ENCODE results near the gene SLC25A14. TPM values are rescaled to one million over a fixed set of nuclear protein-coding genes. Genes with fewer than 3 reads are reported as not detected.
"Not testable (repeated sequence)": the region's sequence is repeated elsewhere in the genome, so short reads cannot be mapped to it uniquely, and the experiment has no call there.

SLC25A14 gene
- total RNA-seq, 1 donor from 2014 or later, result 28.4 TPM

DNA sequence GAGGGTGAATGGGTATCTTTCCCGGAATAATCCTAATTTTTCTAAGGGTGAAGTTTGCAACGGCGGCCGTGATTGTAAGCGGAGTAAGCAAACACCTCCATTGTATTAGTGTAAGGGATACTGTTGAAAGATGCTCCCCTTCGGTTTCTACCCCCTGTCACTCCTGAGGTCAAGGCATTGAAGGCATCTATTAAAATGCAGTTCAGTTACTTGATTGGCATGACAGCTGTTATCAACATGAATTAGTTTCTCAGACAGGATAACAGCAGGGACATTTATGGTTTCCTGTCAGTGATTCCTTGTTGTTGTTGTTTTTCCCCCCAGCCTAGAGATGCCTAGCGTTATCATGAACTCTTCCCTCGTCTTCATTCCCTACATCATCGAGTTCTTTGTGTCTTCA, 552 bp downstream of the SLC25A14 start:
- Mint-ChIP-seq H3K27me3 (ENCODE audit: unreplicated experiment) (peaks cover 2% of the 10 kb centered on the region), H3K36me3 (ENCODE audit: unreplicated experiment) (no peaks in the 10 kb centered on the region), H3K4me3 (ENCODE audit: unreplicated experiment) (peak overlapping the region; percentile 97), H3K4me1 (ENCODE audit: low read depth, unreplicated experiment) (peaks cover 3% of the 10 kb centered on the region), H3K27ac (ENCODE audit: unreplicated experiment) (peak overlapping the region; percentile 88), H3K9me3 (ENCODE audit: unreplicated experiment) (peaks cover 2% of the 10 kb centered on the region)
- TF ChIP-seq, protein P1, sequence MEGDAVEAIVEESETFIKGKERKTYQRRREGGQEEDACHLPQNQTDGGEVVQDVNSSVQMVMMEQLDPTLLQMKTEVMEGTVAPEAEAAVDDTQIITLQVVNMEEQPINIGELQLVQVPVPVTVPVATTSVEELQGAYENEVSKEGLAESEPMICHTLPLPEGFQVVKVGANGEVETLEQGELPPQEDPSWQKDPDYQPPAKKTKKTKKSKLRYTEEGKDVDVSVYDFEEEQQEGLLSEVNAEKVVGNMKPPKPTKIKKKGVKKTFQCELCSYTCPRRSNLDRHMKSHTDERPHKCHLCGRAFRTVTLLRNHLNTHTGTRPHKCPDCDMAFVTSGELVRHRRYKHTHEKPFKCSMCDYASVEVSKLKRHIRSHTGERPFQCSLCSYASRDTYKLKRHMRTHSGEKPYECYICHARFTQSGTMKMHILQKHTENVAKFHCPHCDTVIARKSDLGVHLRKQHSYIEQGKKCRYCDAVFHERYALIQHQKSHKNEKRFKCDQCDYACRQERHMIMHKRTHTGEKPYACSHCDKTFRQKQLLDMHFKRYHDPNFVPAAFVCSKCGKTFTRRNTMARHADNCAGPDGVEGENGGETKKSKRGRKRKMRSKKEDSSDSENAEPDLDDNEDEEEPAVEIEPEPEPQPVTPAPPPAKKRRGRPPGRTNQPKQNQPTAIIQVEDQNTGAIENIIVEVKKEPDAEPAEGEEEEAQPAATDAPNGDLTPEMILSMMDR (IDR thresholded peaks at IDR 0.05; ENCODE audit: partially characterized antibody, unreplicated experiment), result no peak
- no peak for DNase-seq

GRCh38 chrX:130343411-130343810, 3.7 kb downstream of the SLC25A14 start:
- Mint-ChIP-seq H3K27ac (ENCODE audit: unreplicated experiment) (no peak overlapping the region), H3K4me1 (ENCODE audit: low read depth, unreplicated experiment) (peaks cover 3% of the 10 kb centered on the region), H3K27me3 (ENCODE audit: unreplicated experiment) (peaks cover 2% of the 10 kb centered on the region), H3K4me3 (ENCODE audit: unreplicated experiment) (no peak overlapping the region), H3K9me3 (ENCODE audit: unreplicated experiment) (peaks cover 2% of the 10 kb centered on the region), H3K36me3 (ENCODE audit: unreplicated experiment) (no peaks in the 10 kb centered on the region)
- TF ChIP-seq, protein P1 (IDR thresholded peaks at IDR 0.05; ENCODE audit: partially characterized antibody, unreplicated experiment), result no peak
- no peak for DNase-seq

DNA sequence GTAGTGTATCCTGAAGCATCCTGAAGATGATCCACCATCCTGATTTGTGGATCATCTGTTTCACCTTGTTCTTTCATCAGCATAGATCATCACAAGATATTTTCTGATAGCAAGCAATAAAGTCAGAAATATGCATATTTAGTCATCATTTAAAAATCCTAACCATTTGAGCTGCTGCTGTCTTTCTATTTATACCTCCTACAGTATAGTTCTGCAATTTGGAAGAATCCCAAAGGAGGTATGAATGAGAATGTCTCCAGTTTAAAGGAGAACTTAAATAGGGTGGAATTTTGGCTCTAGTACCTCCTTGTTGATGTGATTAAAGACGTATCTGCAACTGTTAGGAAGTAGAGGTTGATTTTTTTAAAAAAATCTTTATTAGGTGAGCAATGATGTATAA, 7.6 kb downstream of the SLC25A14 start:
- no peak for DNase-seq
- H3K4me3 Mint-ChIP-seq (ENCODE audit: unreplicated experiment), result no peak overlapping the region
- no peak overlapping the region for H3K27ac Mint-ChIP-seq (ENCODE audit: unreplicated experiment)
- no peaks in the 10 kb centered on the region for H3K4me1 Mint-ChIP-seq (ENCODE audit: low read depth, unreplicated experiment)
- TF ChIP-seq, protein P1 (IDR thresholded peaks at IDR 0.05; ENCODE audit: partially characterized antibody, unreplicated experiment), result no peak
- H3K27me3 Mint-ChIP-seq (ENCODE audit: unreplicated experiment), result no peaks in the 10 kb centered on the region
- H3K36me3 Mint-ChIP-seq (ENCODE audit: unreplicated experiment), result no peaks in the 10 kb centered on the region
- H3K9me3 Mint-ChIP-seq (ENCODE audit: unreplicated experiment), result no peaks in the 10 kb centered on the region

- Mint-ChIP-seq H3K4me1 (ENCODE audit: low read depth, unreplicated experiment) (no peaks in the 10 kb centered on the region), H3K27ac (ENCODE audit: unreplicated experiment) (no peak overlapping the region), H3K27me3 (ENCODE audit: unreplicated experiment) (no peaks in the 10 kb centered on the region), H3K36me3 (ENCODE audit: unreplicated experiment) (no peaks in the 10 kb centered on the region), H3K9me3 (ENCODE audit: unreplicated experiment) (no peaks in the 10 kb centered on the region), H3K4me3 (ENCODE audit: unreplicated experiment) (no peak overlapping the region)
- TF ChIP-seq, protein P1 (IDR thresholded peaks at IDR 0.05; ENCODE audit: partially characterized antibody, unreplicated experiment), result no peak
- DNase-seq, result no peak
Measured at GRCh38 chrX:130351567-130351966, 11.8 kb downstream of the SLC25A14 start.

DNA sequence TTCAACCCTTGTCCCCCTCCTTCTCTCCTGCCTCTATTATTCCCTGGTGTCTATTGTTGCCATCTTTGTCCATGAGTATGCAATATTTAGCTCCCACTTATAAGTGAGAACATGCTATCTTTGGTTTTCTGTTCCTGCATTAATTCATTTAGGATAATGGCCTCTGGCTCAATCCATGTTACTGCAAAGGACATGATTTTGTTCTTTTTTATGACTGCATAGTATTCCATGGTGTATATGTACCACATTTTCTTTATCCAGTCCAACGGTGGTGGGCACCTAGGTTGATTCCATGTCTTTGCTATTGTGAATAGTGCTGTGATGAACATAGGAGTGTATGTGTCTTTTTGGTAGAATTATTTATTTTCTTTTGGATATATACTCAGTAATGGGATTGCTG, 12.3 kb downstream of the SLC25A14 start:
- not testable (repeated sequence) for H3K27ac Mint-ChIP-seq (ENCODE audit: unreplicated experiment); H3K36me3 Mint-ChIP-seq (ENCODE audit: unreplicated experiment); H3K4me3 Mint-ChIP-seq (ENCODE audit: unreplicated experiment); H3K9me3 Mint-ChIP-seq (ENCODE audit: unreplicated experiment); H3K27me3 Mint-ChIP-seq (ENCODE audit: unreplicated experiment); H3K4me1 Mint-ChIP-seq (ENCODE audit: low read depth, unreplicated experiment); DNase-seq

GRCh38 chrX:130376077-130376476, 36.4 kb downstream of the SLC25A14 start:
- H3K9me3 Mint-ChIP-seq (ENCODE audit: unreplicated experiment), result no peaks in the 10 kb centered on the region
- no peaks in the 10 kb centered on the region for H3K36me3 Mint-ChIP-seq (ENCODE audit: unreplicated experiment)
- peaks cover 2% of the 10 kb centered on the region for H3K4me1 Mint-ChIP-seq (ENCODE audit: low read depth, unreplicated experiment)

More at GRCh38 chrX:130376077-130376476, 36.4 kb downstream of the SLC25A14 start:
- Mint-ChIP-seq H3K27ac (ENCODE audit: unreplicated experiment) (no peak overlapping the region), H3K4me3 (ENCODE audit: unreplicated experiment) (no peak overlapping the region), H3K27me3 (ENCODE audit: unreplicated experiment) (no peaks in the 10 kb centered on the region)
- DNase-seq, result no peak
- TF ChIP-seq, protein P1 (IDR thresholded peaks at IDR 0.05; ENCODE audit: partially characterized antibody, unreplicated experiment), result no peak

Data from glutamatergic neuron (in vitro differentiated cells).